H1 (cell line): ENCODE measurements around the gene TRPT1. TPM values are rescaled to one million over a fixed set of nuclear protein-coding genes. Genes with fewer than 3 reads are reported as not detected.

Experiments
- EZH2 ChIP-seq: fragments of 200-600 bp; sonication (generic); IDR thresholded peaks from 2 replicates; pipeline ENCODE4 v1.7.1; 2012; ENCODE audit warnings: low read depth, mild to moderate bottlenecking, moderate library complexity, low read length, inconsistent platforms; ENCODE audit not compliant: severe bottlenecking
- HDAC2 ChIP-seq, 2 experiments: fragments of 300-600 bp in 1 of 2; sonication (generic) in 1 of 2; IDR thresholded peaks; 2 replicates each; pipeline ENCODE4 v1.6.1; 2011 to 2012; ENCODE audit warnings: low read depth in 2 of 2, low read length in 2 of 2, mild to moderate bottlenecking in 2 of 2, moderate library complexity in 2 of 2, borderline replicate concordance in 1 of 2, inconsistent platforms in 1 of 2
- NRF1 ChIP-seq: IDR thresholded peaks from 2 replicates; pipeline ENCODE4 v1.6.1; 2011; ENCODE audit warnings: mild to moderate bottlenecking, low read depth, low read length, improper control_type of control experiment
- TAF1 ChIP-seq: IDR thresholded peaks from 2 replicates; pipeline ENCODE4 v1.6.1; 2011; ENCODE audit warnings: mild to moderate bottlenecking, low read depth, low read length
- TCF12 ChIP-seq: IDR thresholded peaks from 2 replicates; pipeline ENCODE4 v1.6.1; 2011; ENCODE audit warnings: low read depth, mild to moderate bottlenecking, low read length
- YY1 ChIP-seq: IDR thresholded peaks from 2 replicates; pipeline ENCODE4 v1.6.1; 2011; ENCODE audit warnings: low read depth, mild to moderate bottlenecking, low read length
- polyA plus RNA-seq, 7 experiments: library from polyadenylated mRNA; depleted of rRNA in 3 of 7; stranded (reverse) in 5 of 7; unstranded in 2 of 7; fragments of >200 nt in 5 of 7; fragments of 200-250 nt in 2 of 7; gene quantifications; 1 replicate in 5 of 7; 2 replicates in 1 of 7; 4 replicates in 1 of 7; pipeline versions ENCODE4 v1.2.1 to v1.2.3, GENCODE V29; 2011 to 2013; ENCODE audit warnings: missing spikeins in 2 of 7, mixed read lengths in 2 of 7
- total RNA-seq: library from RNA; stranded (reverse); fragmentation: NEBNext Ultra II Directional; extraction: Animal tissue kit (Norgen Biotek cat#: 25700); gene quantifications from 2 replicates; pipeline ENCODE4 v1.2.1, GENCODE V29; 2021
- TF ChIP-seq, protein P1 (sequence below): fragments of 300-600 bp; sonication (generic); IDR thresholded peaks from 2 replicates; pipeline ENCODE4 v1.7.1; 2012; ENCODE audit warnings: low read length, moderate library complexity, mild to moderate bottlenecking, inconsistent platforms; ENCODE audit not compliant: insufficient replicate concordance
- TF ChIP-seq, protein P2 (sequence below): IDR thresholded peaks from 2 replicates; pipeline ENCODE4 v1.6.1; 2011; ENCODE audit warnings: low read length, improper control_type of control experiment

TRPT1 gene
- total and polyA plus RNA-seq, 2 of the 8 experiments (the other 6 are each of a cell fraction or from before 2014, with no cell fraction given): 34.5 to 74.6 TPM

DNA sequence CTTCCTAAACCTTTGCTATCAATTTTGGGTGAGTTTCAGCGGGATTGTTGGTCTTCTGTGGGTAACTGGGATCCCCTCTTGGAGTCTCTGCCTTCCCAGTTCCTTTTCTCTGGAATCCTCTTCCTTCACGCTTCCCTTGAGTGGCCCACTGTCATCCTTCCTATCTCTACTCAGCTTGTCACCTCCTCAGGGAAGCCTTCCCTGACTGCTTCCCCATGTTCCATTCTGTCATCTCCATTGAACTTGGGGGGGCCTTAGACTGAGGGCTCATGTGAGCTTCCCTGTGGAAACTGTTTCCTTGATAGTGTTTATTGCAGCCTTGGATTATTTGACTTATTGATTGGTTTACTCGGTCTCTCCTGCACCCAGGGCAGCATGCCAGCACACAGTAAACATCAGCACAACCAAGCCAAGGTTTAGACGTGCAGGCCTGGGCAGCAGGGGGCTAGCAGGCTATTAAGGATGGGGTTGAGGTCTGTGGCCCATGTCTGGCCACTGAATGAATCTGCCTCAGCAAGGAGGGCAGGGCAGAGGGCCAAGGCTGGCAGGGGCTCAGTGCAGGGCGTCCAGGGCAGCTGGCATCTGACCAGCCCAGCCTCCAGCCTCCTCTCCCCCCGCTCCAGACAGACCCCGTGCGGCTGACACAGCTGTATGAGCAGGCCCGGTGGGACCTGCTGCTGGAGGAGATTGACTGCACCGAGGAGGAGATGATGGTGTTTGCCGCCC is 7.2 kb downstream of the TRPT1 start (continued):
- TF ChIP-seq, protein P1, sequence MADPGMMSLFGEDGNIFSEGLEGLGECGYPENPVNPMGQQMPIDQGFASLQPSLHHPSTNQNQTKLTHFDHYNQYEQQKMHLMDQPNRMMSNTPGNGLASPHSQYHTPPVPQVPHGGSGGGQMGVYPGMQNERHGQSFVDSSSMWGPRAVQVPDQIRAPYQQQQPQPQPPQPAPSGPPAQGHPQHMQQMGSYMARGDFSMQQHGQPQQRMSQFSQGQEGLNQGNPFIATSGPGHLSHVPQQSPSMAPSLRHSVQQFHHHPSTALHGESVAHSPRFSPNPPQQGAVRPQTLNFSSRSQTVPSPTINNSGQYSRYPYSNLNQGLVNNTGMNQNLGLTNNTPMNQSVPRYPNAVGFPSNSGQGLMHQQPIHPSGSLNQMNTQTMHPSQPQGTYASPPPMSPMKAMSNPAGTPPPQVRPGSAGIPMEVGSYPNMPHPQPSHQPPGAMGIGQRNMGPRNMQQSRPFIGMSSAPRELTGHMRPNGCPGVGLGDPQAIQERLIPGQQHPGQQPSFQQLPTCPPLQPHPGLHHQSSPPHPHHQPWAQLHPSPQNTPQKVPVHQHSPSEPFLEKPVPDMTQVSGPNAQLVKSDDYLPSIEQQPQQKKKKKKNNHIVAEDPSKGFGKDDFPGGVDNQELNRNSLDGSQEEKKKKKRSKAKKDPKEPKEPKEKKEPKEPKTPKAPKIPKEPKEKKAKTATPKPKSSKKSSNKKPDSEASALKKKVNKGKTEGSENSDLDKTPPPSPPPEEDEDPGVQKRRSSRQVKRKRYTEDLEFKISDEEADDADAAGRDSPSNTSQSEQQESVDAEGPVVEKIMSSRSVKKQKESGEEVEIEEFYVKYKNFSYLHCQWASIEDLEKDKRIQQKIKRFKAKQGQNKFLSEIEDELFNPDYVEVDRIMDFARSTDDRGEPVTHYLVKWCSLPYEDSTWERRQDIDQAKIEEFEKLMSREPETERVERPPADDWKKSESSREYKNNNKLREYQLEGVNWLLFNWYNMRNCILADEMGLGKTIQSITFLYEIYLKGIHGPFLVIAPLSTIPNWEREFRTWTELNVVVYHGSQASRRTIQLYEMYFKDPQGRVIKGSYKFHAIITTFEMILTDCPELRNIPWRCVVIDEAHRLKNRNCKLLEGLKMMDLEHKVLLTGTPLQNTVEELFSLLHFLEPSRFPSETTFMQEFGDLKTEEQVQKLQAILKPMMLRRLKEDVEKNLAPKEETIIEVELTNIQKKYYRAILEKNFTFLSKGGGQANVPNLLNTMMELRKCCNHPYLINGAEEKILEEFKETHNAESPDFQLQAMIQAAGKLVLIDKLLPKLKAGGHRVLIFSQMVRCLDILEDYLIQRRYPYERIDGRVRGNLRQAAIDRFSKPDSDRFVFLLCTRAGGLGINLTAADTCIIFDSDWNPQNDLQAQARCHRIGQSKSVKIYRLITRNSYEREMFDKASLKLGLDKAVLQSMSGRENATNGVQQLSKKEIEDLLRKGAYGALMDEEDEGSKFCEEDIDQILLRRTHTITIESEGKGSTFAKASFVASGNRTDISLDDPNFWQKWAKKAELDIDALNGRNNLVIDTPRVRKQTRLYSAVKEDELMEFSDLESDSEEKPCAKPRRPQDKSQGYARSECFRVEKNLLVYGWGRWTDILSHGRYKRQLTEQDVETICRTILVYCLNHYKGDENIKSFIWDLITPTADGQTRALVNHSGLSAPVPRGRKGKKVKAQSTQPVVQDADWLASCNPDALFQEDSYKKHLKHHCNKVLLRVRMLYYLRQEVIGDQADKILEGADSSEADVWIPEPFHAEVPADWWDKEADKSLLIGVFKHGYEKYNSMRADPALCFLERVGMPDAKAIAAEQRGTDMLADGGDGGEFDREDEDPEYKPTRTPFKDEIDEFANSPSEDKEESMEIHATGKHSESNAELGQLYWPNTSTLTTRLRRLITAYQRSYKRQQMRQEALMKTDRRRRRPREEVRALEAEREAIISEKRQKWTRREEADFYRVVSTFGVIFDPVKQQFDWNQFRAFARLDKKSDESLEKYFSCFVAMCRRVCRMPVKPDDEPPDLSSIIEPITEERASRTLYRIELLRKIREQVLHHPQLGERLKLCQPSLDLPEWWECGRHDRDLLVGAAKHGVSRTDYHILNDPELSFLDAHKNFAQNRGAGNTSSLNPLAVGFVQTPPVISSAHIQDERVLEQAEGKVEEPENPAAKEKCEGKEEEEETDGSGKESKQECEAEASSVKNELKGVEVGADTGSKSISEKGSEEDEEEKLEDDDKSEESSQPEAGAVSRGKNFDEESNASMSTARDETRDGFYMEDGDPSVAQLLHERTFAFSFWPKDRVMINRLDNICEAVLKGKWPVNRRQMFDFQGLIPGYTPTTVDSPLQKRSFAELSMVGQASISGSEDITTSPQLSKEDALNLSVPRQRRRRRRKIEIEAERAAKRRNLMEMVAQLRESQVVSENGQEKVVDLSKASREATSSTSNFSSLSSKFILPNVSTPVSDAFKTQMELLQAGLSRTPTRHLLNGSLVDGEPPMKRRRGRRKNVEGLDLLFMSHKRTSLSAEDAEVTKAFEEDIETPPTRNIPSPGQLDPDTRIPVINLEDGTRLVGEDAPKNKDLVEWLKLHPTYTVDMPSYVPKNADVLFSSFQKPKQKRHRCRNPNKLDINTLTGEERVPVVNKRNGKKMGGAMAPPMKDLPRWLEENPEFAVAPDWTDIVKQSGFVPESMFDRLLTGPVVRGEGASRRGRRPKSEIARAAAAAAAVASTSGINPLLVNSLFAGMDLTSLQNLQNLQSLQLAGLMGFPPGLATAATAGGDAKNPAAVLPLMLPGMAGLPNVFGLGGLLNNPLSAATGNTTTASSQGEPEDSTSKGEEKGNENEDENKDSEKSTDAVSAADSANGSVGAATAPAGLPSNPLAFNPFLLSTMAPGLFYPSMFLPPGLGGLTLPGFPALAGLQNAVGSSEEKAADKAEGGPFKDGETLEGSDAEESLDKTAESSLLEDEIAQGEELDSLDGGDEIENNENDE: no peak
- TF ChIP-seq YY1: no peak
- TF ChIP-seq TCF12: no peak
- TF ChIP-seq EZH2: no peak
- no peak for TF ChIP-seq TAF1
- TF ChIP-seq NRF1: no peak
- no peak for TF ChIP-seq HDAC2 (IDR thresholded peaks at IDR 0.05; ENCODE audit: borderline replicate concordance in 1 of 2, low read depth in 2 of 2, low read length in 2 of 2)
- TF ChIP-seq, protein P2, sequence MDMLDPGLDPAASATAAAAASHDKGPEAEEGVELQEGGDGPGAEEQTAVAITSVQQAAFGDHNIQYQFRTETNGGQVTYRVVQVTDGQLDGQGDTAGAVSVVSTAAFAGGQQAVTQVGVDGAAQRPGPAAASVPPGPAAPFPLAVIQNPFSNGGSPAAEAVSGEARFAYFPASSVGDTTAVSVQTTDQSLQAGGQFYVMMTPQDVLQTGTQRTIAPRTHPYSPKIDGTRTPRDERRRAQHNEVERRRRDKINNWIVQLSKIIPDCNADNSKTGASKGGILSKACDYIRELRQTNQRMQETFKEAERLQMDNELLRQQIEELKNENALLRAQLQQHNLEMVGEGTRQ: no peak
